GM12891 (cell line): ENCODE data around the gene COLEC11.

ENCODE experiments used
- DNase-seq: peaks from one replicate; pipeline ENCODE4 v3.0.0; 2011; ENCODE audit warnings: low spot score; ENCODE audit not compliant: insufficient read length
- FAIRE-seq: peaks from 2 replicates; lab custom pipeline; 2011; peaks lifted over from hg19 to GRCh38; lab: Jason Lieb, UNC
- PAX5 ChIP-seq: IDR thresholded peaks from 2 replicates; pipeline ENCODE4 v1.6.1; 2011; ENCODE audit warnings: low read length, moderate library complexity, mild to moderate bottlenecking; ENCODE audit not compliant: insufficient read depth, severe bottlenecking
- POLR2A ChIP-seq: IDR thresholded peaks from 2 replicates; pipeline ENCODE4 v1.6.1; 2011; ENCODE audit warnings: low read depth, low read length, control low read depth
- POLR2AphosphoS5 ChIP-seq: IDR thresholded peaks from 2 replicates; pipeline ENCODE4 v1.6.1; 2011; ENCODE audit warnings: low read depth, low read length, control low read depth
- POU2F2 ChIP-seq: IDR thresholded peaks from 2 replicates; pipeline ENCODE4 v1.6.1; 2011; ENCODE audit warnings: low read depth, mild to moderate bottlenecking, control low read depth, low read length, moderate library complexity
- SPI1 ChIP-seq: IDR thresholded peaks from 2 replicates; pipeline ENCODE4 v1.6.1; 2011; ENCODE audit warnings: low read depth, low read length, control low read depth
- TAF1 ChIP-seq: IDR thresholded peaks from 2 replicates; pipeline ENCODE4 v1.6.1; 2011; ENCODE audit warnings: low read depth, low read length, control low read depth

The COLEC11 gene

GRCh38 chr2:3644246-3644525 is 49.3 kb downstream of the COLEC11 start:
- no peak for DNase-seq
- TF ChIP-seq PAX5 = no peak
- no peak for TF ChIP-seq POU2F2
- 0 out of 2 replicates have a peak, but pooled peaks have one; percentile 5 for TF ChIP-seq SPI1
- no peak for FAIRE-seq

DNA sequence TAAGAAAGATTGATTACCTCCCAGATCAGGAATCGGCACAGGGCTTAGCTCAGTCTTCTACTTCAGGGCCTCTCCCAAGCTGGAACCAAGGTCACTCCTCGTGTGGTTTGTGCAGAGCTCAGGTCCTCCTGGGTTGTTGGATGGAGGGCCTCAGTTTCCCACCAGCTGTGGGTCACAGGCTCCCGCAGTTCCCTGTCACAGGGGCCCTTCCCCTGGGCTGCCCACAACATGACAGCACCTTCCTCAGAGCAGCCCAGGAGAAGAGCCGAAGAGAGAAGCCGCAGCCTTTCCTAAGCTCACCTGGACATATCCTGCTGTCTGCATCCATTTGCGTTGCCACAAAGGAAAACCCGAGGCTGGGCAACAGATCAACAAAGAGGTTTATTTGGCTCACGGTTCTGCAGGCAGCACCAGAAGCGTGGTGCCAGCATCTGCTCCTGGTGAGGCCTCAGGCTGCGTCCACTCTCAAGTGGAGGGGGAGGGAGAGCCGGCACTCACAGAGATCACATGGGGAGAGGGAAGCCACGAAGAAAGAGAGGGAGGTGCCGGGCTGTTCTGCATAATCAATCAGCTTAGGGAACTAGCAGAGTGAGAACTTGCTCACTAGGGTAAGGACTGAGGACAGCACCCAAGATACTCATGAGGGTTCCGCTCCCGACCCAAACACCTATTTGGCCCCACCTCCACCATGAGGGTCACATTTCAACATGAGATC is 50.1 kb downstream of the COLEC11 start:
- DNase-seq (no peak), FAIRE-seq (no peak)
- TF ChIP-seq POU2F2 = no peak
- TF ChIP-seq PAX5 = no peak
- no peak for TF ChIP-seq POLR2A
- TF ChIP-seq SPI1 = no peak

- TF ChIP-seq POLR2A (no peak), TAF1 (no peak), POU2F2 (no peak), SPI1 (no peak), POLR2AphosphoS5 (no peak), PAX5 (no peak)
- FAIRE-seq (no peak), DNase-seq (no peak)
These were observed 51.0 kb downstream of the COLEC11 start for GRCh38 chr2:3645745-3646389.

- FAIRE-seq (no peak), DNase-seq (no peak)
- no peak for TF ChIP-seq POU2F2
- no peak for TF ChIP-seq TAF1
- TF ChIP-seq PAX5 = no peak
- no peak for TF ChIP-seq POLR2A
- no peak for TF ChIP-seq POLR2AphosphoS5
- TF ChIP-seq SPI1 = no peak
These were observed 51.5 kb downstream of the COLEC11 start for GRCh38 chr2:3646446-3646845.

- TF ChIP-seq POLR2A = no peak
- FAIRE-seq = no peak
- DNase-seq = no peak
These were observed 52.3 kb downstream of the COLEC11 start for GRCh38 chr2:3647246-3647645.

GRCh38 chr2:3647831-3648651 is 53.1 kb downstream of the COLEC11 start:
- no peak for TF ChIP-seq PAX5
- TF ChIP-seq SPI1 = no peak
- no peak for TF ChIP-seq POLR2AphosphoS5
- TF ChIP-seq TAF1 = no peak
- TF ChIP-seq POU2F2 = no peak
- no peak for TF ChIP-seq POLR2A
- no peak for DNase-seq
- no peak for FAIRE-seq

DNA sequence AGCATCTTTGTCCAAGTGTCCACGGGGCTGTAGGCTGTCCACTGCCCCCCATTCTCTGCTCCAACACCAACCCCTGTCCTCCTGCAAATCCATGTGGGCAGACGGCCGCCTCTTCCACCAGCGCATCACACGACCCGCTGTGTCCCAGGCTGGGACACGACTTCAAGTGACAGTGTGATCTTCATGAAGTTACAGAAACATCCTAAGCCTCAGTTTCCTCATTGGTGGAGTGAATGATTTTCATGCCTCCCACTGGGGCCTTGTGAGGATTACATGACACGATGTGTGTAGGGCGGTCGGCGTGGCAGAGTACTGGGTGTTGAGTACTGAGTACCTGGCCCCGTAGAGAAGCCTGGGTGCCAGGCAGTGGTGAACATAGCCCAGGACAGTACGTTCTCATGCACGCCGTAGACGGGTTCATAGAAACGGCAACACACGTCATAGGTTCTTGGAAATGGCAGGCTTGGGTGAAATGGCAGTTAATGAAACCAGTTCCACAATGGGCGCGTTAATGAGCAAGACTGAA is 53.8 kb downstream of the COLEC11 start:
- no peak for FAIRE-seq
- TF ChIP-seq PAX5 = no peak
- no peak for TF ChIP-seq SPI1
- TF ChIP-seq POU2F2 = no peak
- no peak for TF ChIP-seq TAF1
- no peak for TF ChIP-seq POLR2A
- TF ChIP-seq POLR2AphosphoS5 = no peak
- DNase-seq = no peak

GRCh38 chr2:3649581-3649980 is 54.7 kb downstream of the COLEC11 start:
- DNase-seq = no peak
- no peak for FAIRE-seq
- no peak for TF ChIP-seq POU2F2
- no peak for TF ChIP-seq SPI1
- no peak for TF ChIP-seq TAF1
- no peak for TF ChIP-seq POLR2AphosphoS5
- no peak for TF ChIP-seq POLR2A
- TF ChIP-seq PAX5 = no peak

GRCh38 chr2:3650140-3650920 is 55.4 kb downstream of the COLEC11 start:
- FAIRE-seq (peak; percentile 13), DNase-seq (no peak)
- TF ChIP-seq TAF1 (no peak), PAX5 (no peak), POLR2AphosphoS5 (no peak), POU2F2 (no peak)
